K562 (cell line): Measurements from ENCODE around the gene SUMO3. TPM values are rescaled to one million over a fixed set of nuclear protein-coding genes. Genes with fewer than 3 reads are reported as not detected.

Experiments used
- ARHGAP35 ChIP-seq: fragments of 450-650 bp; IDR thresholded peaks from 2 replicates; pipeline ENCODE4 v1.6.1; 2018; ENCODE audit not compliant: partially characterized antibody
- ARNT ChIP-seq, 2 experiments: fragments of 450-650 bp; IDR thresholded peaks; 2 replicates each; pipeline ENCODE4 v1.6.1; 2016; ENCODE audit warnings: mild to moderate bottlenecking in 1 of 2
- DDX20 ChIP-seq: fragments of 450-650 bp; IDR thresholded peaks from 2 replicates; pipeline ENCODE4 v1.6.1; 2016; ENCODE audit warnings: missing genetic modification characterization, low read depth, mild to moderate bottlenecking, missing compliant biosample characterization, moderate library complexity
- EP300 ChIP-seq: IDR thresholded peaks from 2 replicates; pipeline ENCODE4 v1.6.1; 2012; ENCODE audit warnings: low read length, improper control_type of control experiment
- FOXA1 ChIP-seq: fragments of 450-650 bp; IDR thresholded peaks from 2 replicates; pipeline ENCODE4 v1.6.1; 2016; ENCODE audit warnings: mild to moderate bottlenecking, borderline replicate concordance
- FOXA3 ChIP-seq, 2 experiments: fragments of 450-650 bp in 1 of 2; sonication (generic) in 1 of 2; formaldehyde crosslinking; IDR thresholded peaks in 1 of 2; conservative IDR thresholded peaks in 1 of 2; 2 replicates each; pipeline versions ENCODE4 v1.4.0 to v1.8.0; 2020 to 2022; ENCODE audit warnings: mild to moderate bottlenecking in 2 of 2, missing genetic modification reagents in 1 of 2
- GTF2A2 ChIP-seq: IDR thresholded peaks from 2 replicates; pipeline ENCODE4 v1.6.1; 2016; ENCODE audit warnings: mild to moderate bottlenecking, missing genetic modification characterization, missing compliant biosample characterization
- HDAC1 ChIP-seq, 2 experiments: fragments of 450-650 bp; IDR thresholded peaks; 2 replicates each; pipeline ENCODE4 v1.6.1; 2016 to 2017; ENCODE audit warnings: inconsistent platforms in 1 of 2, mild to moderate bottlenecking in 1 of 2, moderate library complexity in 1 of 2
- HDAC6 ChIP-seq: IDR thresholded peaks from 2 replicates; pipeline ENCODE4 v1.6.1; 2012; ENCODE audit warnings: low read depth, mild to moderate bottlenecking, control low read depth, inconsistent platforms, low read length, moderate library complexity
- KLF16 ChIP-seq: IDR thresholded peaks from 2 replicates; pipeline ENCODE4 v1.6.1; 2016; ENCODE audit warnings: antibody characterized with exemption
- MYBL2 ChIP-seq, 2 experiments: fragments of 450-650 bp in 1 of 2; sonication (generic) in 1 of 2; formaldehyde crosslinking in 1 of 2; IDR thresholded peaks; 2 replicates each; pipeline versions ENCODE4 v1.6.1 to v1.8.1; 2017 to 2022; ENCODE audit warnings: borderline replicate concordance in 1 of 2, inconsistent platforms in 1 of 2, low read depth in 1 of 2, mild to moderate bottlenecking in 1 of 2, missing genetic modification reagents in 1 of 2, moderate library complexity in 1 of 2
- POLR2G ChIP-seq: fragments of 200-400 bp; formaldehyde crosslinking; IDR thresholded peaks from 2 replicates; pipeline ENCODE4 v1.6.1; 2017; ENCODE audit warnings: low read depth, mild to moderate bottlenecking, antibody characterized with exemption, low read length, moderate library complexity
- SPI1 ChIP-seq: IDR thresholded peaks from 2 replicates; pipeline ENCODE4 v1.6.1; 2011; ENCODE audit warnings: low read depth, low read length, control low read depth, borderline replicate concordance
- TBL1XR1 ChIP-seq, 2 experiments: IDR thresholded peaks; 2 replicates each; pipeline ENCODE4 v1.6.1; 2012; ENCODE audit warnings: improper control_type of control experiment in 2 of 2, low read length in 2 of 2, mild to moderate bottlenecking in 1 of 2
- THRAP3 ChIP-seq: fragments of 450-650 bp; IDR thresholded peaks from 2 replicates; pipeline ENCODE4 v1.6.1; 2016; ENCODE audit warnings: mild to moderate bottlenecking, inconsistent platforms, borderline replicate concordance
- ZFPM2 ChIP-seq: fragments of 250-450 bp; sonication (Bioruptor Pico); IDR thresholded peaks from 2 replicates; pipeline ENCODE4 v1.5.1; 2022; ENCODE audit warnings: mild to moderate bottlenecking
- ZNF507 ChIP-seq: conservative IDR thresholded peaks from 2 replicates; pipeline ENCODE4 v1.6.1; 2017; ENCODE audit warnings: missing genetic modification characterization, missing compliant biosample characterization
- polyA plus RNA-seq, 8 experiments: library from polyadenylated mRNA; depleted of rRNA in 4 of 8; stranded (reverse) in 5 of 8; unstranded in 3 of 8; fragments of >200 nt; fragmentation: Nextera tagmentation in 2 of 8; fragmentation: Illumina TruSeq in 1 of 8; extraction: Ambion mirVana in 2 of 8; extraction: Trizol in 1 of 8; gene quantifications; 2 replicates each; pipeline versions ENCODE4 v1.2.1 to v1.2.3, GENCODE V29; 2011 to 2014; ENCODE audit warnings: inconsistent platforms in 1 of 8, missing spikeins in 1 of 8
- total RNA-seq, 7 experiments: library from RNA; depleted of rRNA in 6 of 7; stranded (reverse); fragments of >200 nt in 6 of 7; fragmentation: Illumina TruSeq in 2 of 7; extraction: Trizol in 2 of 7; gene quantifications; 2 replicates each; pipeline versions ENCODE4 v1.2.1 to v1.2.3, GENCODE V29; 2011 to 2021; ENCODE audit warnings: low replicate concordance in 1 of 7
- TF ChIP-seq, protein P1 (sequence below), 2 experiments: fragments of 450-650 bp; IDR thresholded peaks; 2 replicates each; pipeline ENCODE4 v1.6.1; 2016
- TF ChIP-seq, protein P2 (sequence below): IDR thresholded peaks from 2 replicates; pipeline ENCODE4 v1.6.1; 2012; ENCODE audit warnings: low read depth, low read length, improper control_type of control experiment, borderline replicate concordance
- TF ChIP-seq, protein P3 (sequence below): fragments of 250-450 bp; sonication (Bioruptor Pico); IDR thresholded peaks from 2 replicates; pipeline ENCODE4 v1.9.0; 2021; ENCODE audit warnings: mild to moderate bottlenecking, inconsistent platforms
- TF ChIP-seq, protein P4 (sequence below): fragments of 250-450 bp; sonication (Bioruptor Pico); IDR thresholded peaks from 2 replicates; pipeline ENCODE4 v1.8.0; 2022; ENCODE audit warnings: inconsistent platforms, mild to moderate bottlenecking, moderate library complexity, borderline replicate concordance

Gene SUMO3
- total and polyA plus RNA-seq, 9 of the 15 experiments (the other 6 are each of a cell fraction or from before 2014, with no cell fraction given), result 13.9 to 143 (median 113) TPM

DNA sequence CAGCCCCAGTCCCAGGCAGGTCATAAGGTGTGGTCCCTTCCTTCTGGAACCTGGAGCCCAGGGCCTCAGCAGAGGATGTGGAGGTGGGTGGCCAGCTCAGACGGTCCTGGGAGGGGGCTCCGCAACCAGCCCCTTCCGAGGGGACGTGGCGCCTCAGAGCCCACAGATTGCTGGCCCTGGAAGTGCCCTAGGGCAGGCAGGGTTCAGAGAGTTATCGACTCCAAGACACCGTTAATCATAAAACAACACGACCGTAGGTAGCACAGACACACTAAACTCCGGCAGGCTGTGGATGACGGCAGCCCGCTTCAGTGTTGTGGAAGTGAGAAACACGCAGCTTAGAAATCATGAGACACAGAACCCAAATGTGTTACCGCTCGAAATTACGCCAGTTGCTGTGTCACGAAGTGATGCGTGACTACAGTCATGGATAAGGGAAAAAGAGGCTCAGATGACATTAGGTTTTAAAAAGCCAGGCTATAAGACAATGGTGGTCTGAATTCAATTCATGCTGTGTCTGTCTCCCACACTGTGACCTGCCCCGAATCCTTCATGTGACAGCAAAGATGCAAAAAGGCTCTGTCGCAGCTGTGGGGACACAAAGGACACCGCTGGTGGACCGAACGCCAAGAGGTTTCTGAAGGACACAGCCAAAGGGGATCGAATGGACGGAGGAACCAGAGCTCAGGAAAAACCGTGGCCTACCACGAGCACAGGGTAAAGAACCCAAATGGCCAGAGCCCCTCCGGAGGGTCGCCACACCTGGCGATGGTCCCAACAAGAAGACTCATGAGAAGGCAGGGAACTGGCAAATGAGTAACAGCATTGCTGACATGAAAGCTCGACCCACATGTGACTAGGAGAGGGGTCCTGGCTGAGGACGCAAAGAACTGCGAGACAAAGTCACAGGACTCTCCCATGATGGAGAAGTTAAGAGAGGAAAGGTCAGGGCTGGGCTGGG lies 1.7 kb upstream of the SUMO3 start (continued):
- TF ChIP-seq, protein P1, sequence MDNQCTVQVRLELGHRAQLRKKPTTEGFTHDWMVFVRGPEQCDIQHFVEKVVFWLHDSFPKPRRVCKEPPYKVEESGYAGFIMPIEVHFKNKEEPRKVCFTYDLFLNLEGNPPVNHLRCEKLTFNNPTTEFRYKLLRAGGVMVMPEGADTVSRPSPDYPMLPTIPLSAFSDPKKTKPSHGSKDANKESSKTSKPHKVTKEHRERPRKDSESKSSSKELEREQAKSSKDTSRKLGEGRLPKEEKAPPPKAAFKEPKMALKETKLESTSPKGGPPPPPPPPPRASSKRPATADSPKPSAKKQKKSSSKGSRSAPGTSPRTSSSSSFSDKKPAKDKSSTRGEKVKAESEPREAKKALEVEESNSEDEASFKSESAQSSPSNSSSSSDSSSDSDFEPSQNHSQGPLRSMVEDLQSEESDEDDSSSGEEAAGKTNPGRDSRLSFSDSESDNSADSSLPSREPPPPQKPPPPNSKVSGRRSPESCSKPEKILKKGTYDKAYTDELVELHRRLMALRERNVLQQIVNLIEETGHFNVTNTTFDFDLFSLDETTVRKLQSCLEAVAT (IDR thresholded peaks at IDR 0.05), result no peak
- no peak for TF ChIP-seq SPI1
- TF ChIP-seq, protein P2, sequence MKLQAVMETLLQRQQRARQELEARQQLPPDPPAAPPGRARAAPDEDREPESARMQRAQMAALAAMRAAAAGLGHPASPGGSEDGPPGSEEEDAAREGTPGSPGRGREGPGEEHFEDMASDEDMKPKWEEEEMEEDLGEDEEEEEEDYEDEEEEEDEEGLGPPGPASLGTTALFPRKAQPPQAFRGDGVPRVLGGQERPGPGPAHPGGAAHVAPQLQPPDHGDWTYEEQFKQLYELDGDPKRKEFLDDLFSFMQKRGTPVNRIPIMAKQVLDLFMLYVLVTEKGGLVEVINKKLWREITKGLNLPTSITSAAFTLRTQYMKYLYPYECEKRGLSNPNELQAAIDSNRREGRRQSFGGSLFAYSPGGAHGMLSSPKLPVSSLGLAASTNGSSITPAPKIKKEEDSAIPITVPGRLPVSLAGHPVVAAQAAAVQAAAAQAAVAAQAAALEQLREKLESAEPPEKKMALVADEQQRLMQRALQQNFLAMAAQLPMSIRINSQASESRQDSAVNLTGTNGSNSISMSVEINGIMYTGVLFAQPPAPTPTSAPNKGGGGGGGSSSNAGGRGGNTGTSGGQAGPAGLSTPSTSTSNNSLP, result no peak
- TF ChIP-seq, protein P3, sequence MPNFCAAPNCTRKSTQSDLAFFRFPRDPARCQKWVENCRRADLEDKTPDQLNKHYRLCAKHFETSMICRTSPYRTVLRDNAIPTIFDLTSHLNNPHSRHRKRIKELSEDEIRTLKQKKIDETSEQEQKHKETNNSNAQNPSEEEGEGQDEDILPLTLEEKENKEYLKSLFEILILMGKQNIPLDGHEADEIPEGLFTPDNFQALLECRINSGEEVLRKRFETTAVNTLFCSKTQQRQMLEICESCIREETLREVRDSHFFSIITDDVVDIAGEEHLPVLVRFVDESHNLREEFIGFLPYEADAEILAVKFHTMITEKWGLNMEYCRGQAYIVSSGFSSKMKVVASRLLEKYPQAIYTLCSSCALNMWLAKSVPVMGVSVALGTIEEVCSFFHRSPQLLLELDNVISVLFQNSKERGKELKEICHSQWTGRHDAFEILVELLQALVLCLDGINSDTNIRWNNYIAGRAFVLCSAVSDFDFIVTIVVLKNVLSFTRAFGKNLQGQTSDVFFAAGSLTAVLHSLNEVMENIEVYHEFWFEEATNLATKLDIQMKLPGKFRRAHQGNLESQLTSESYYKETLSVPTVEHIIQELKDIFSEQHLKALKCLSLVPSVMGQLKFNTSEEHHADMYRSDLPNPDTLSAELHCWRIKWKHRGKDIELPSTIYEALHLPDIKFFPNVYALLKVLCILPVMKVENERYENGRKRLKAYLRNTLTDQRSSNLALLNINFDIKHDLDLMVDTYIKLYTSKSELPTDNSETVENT (CRISPR knock-in tag), result no peak
- no peak for TF ChIP-seq ARHGAP35
- TF ChIP-seq MYBL2 (IDR thresholded peaks at IDR 0.05; ENCODE audit: low read depth), result no peak
- no peak for TF ChIP-seq MYBL2 (CRISPR knock-in tag; IDR thresholded peaks at IDR 0.05; ENCODE audit: borderline replicate concordance)
- no peak for TF ChIP-seq POLR2G
- TF ChIP-seq ZNF507 (tag), result no peak
- no peak for TF ChIP-seq KLF16
- no peak for TF ChIP-seq THRAP3
- TF ChIP-seq GTF2A2 (tag), result no peak
- TF ChIP-seq TBL1XR1 (IDR thresholded peaks at IDR 0.05; ENCODE audit: low read length in 2 of 2), result no peak
- TF ChIP-seq HDAC6, result no peak
- no peak for TF ChIP-seq EP300
- TF ChIP-seq, protein P4, sequence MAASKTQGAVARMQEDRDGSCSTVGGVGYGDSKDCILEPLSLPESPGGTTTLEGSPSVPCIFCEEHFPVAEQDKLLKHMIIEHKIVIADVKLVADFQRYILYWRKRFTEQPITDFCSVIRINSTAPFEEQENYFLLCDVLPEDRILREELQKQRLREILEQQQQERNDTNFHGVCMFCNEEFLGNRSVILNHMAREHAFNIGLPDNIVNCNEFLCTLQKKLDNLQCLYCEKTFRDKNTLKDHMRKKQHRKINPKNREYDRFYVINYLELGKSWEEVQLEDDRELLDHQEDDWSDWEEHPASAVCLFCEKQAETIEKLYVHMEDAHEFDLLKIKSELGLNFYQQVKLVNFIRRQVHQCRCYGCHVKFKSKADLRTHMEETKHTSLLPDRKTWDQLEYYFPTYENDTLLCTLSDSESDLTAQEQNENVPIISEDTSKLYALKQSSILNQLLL, result no peak
- TF ChIP-seq FOXA1, result no peak
- no peak for TF ChIP-seq ARNT (IDR thresholded peaks at IDR 0.05)
- TF ChIP-seq FOXA3 (CRISPR knock-in tag; conservative IDR thresholded peaks at IDR 0.05 in 1 of 2, IDR thresholded peaks at IDR 0.05 in 1 of 2), result peak in 1 of 2 experiments; percentile 32; a peak in 1 of 4 replicates
- TF ChIP-seq HDAC1 (IDR thresholded peaks at IDR 0.05), result no peak
- no peak for TF ChIP-seq ZFPM2 (CRISPR knock-in tag)
- TF ChIP-seq DDX20 (tag), result no peak
